Spleen (tissue), 11 donors: Measurements from ENCODE around the gene MX1. TPM values are rescaled to one million over a fixed set of nuclear protein-coding genes. Genes with fewer than 3 reads are reported as not detected.

Experiments used
- DNase-seq: peaks from one replicate; pipeline ENCODE4 v3.0.0-alpha.2; 2020
- H3K27ac ChIP-seq, 8 donors: fragments of 200-600 bp; sonication (generic) in 7 of 8; 1 replicate in 4 of 8; 2 replicates in 4 of 8; pipeline versions ENCODE4 v1.5.0 to v1.8.0; 2016 to 2021; ENCODE audit warnings: inconsistent platforms in 4 of 8, mild to moderate bottlenecking in 4 of 8, moderate library complexity in 1 of 8
- H3K27me3 ChIP-seq, 7 donors: fragments of 200-600 bp; sonication (generic) in 6 of 7; replicated peaks in 1 of 7; 1 replicate in 4 of 7; 2 replicates in 3 of 7; pipeline versions ENCODE4 v1.5.0 to v1.8.0; 2016 to 2021; ENCODE audit warnings: inconsistent platforms in 3 of 7, mild to moderate bottlenecking in 1 of 7
- H3K36me3 ChIP-seq, 6 donors: fragments of 200-600 bp; sonication (generic) in 5 of 6; 1 replicate in 4 of 6; 2 replicates in 2 of 6; pipeline versions ENCODE4 v1.5.0 to v1.8.0; 2016 to 2021; ENCODE audit warnings: inconsistent platforms in 2 of 6
- H3K4me1 ChIP-seq, 6 donors: fragments of 200-600 bp; sonication (generic) in 5 of 6; 1 replicate in 3 of 6; 2 replicates in 3 of 6; pipeline versions ENCODE4 v1.5.0 to v1.8.0; 2016 to 2021; ENCODE audit warnings: inconsistent platforms in 3 of 6
- H3K4me3 ChIP-seq, 8 donors: fragments of 200-600 bp; sonication (generic) in 7 of 8; 1 replicate in 4 of 8; 2 replicates in 4 of 8; pipeline versions ENCODE4 v1.5.0 to v1.8.0; 2016 to 2021; ENCODE audit warnings: inconsistent platforms in 4 of 8, mild to moderate bottlenecking in 4 of 8, moderate library complexity in 2 of 8
- H3K9me3 ChIP-seq, 8 donors: fragments of 200-600 bp; sonication (generic) in 7 of 8; 1 replicate in 4 of 8; 2 replicates in 4 of 8; pipeline versions ENCODE4 v1.5.0 to v1.8.0; 2016 to 2021; ENCODE audit warnings: inconsistent platforms in 4 of 8
- CTCF ChIP-seq, 11 experiments: fragments of 200-600 bp in 7 of 11; fragments of 450-650 bp in 4 of 11; sonication (generic) in 4 of 11; IDR thresholded peaks in 8 of 11; conservative IDR thresholded peaks in 3 of 11; 1 replicate in 7 of 11; 2 replicates in 4 of 11; pipeline versions ENCODE4 v1.4.0 to v1.8.0; 2016 to 2021; ENCODE audit warnings: antibody characterized with exemption in 11 of 11, inconsistent platforms in 4 of 11, mild to moderate bottlenecking in 1 of 11
- POLR2A ChIP-seq, 3 donors: fragments of 450-650 bp; IDR thresholded peaks; one replicate each; pipeline ENCODE4 v1.5.1; 2017; ENCODE audit warnings: antibody characterized with exemption in 3 of 3, mild to moderate bottlenecking in 1 of 3
- POLR2AphosphoS5 ChIP-seq, 3 donors: sonication (generic); formaldehyde crosslinking; IDR thresholded peaks; one replicate each; pipeline ENCODE4 v1.5.1; 2017; ENCODE audit warnings: antibody characterized with exemption in 3 of 3
- WGBS, 5 donors: extraction: QIAGEN DNeasy Blood & Tissue Kit in 3 of 5; methylation state at CpG; one replicate each; pipeline versions ENCODE4 v1.1.5 to v1.1.7; 2013 to 2018; 5-methylcytosine and 5-hydroxymethylcytosine counted together
- intact Hi-C: fragments of 100-400 bp; cut with DNase I; formaldehyde crosslinking; loops from one replicate; pipeline ENCODE4 v1.15.0; 2023; ENCODE audit warnings: low total_unique reads
- polyA plus RNA-seq, 3 donors: library from polyadenylated mRNA; stranded (reverse); fragments of 200-250 nt; gene quantifications; one replicate each; pipeline ENCODE4 v1.2.1, GENCODE V29; 2013
- total RNA-seq, 7 donors: library from RNA; depleted of rRNA in 3 of 7; stranded (reverse); fragments of >200 nt in 3 of 7; fragmentation: NEBNext Ultra II Directional in 4 of 7; extraction: Animal tissue kit (Norgen Biotek cat#: 25700) in 4 of 7; gene quantifications; one replicate each; pipeline versions ENCODE4 v1.1.0 to v1.2.1, GENCODE V29; 2016 to 2021
- donor health status: healthy with polysubstance abuse.
- donor health status: DM: no; HTN: no; CAD: no; lungs with moderate emphysema.
- donor health status: DM: no; HTN: no; CAD: no.
- donor health status: Bipolar disorder and iron deficiency.
- donor health status: healthy.
- donor health status: DM: no; HTN: no; CAD: no.
- donor health status: DM: yes; HTN: yes; CAD: no.

MX1 gene
- total and polyA plus RNA-seq, 10 donors, result 32.8 to 148 (median 90.1) TPM

DNA sequence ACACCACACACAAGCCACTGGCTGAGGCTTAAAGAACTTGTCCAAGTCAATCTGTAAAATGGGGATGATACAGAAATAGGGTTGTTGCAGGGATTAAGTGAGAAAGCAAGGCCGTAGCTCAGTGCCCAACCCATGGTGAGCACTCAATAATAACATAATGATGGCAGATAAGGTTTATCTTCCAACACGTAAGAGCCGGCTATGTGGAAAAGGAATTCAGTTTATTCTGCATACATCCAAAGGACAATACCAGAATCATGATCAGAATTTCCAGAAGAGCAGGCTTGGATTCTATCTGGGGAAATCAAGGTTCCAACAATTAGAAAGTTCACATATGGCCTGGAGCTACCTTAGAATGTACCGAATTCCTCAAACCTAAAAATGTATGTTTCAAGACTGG, 77.3 kb downstream of the MX1 start:
- Histone ChIP-seq H3K4me1 (peaks cover 3 to 19% (median 14%) of the 10 kb centered on the region in 6 donors), H3K36me3 (no peaks in the 10 kb centered on the region), H3K27ac (no peak overlapping the region), H3K9me3 (no peaks in the 10 kb centered on the region), H3K4me3 (no peak overlapping the region), H3K27me3 (peaks cover 0 to 77% (median 34%) of the 10 kb centered on the region in 7 donors)
- 81 to 91% (median 88%) methylated on average over 4 of the region's 4 CpGs for WGBS, 5 donors
- TF ChIP-seq POLR2A (IDR thresholded peaks at IDR 0.05), result no peak
- TF ChIP-seq CTCF (IDR thresholded peaks at IDR 0.05 in 8 of 11, conservative IDR thresholded peaks at IDR 0.05 in 3 of 11), result no peak
- TF ChIP-seq POLR2AphosphoS5 (IDR thresholded peaks at IDR 0.05), result no peak
- DNase-seq, result no peak
- intact Hi-C loops, result no loop called here

DNA sequence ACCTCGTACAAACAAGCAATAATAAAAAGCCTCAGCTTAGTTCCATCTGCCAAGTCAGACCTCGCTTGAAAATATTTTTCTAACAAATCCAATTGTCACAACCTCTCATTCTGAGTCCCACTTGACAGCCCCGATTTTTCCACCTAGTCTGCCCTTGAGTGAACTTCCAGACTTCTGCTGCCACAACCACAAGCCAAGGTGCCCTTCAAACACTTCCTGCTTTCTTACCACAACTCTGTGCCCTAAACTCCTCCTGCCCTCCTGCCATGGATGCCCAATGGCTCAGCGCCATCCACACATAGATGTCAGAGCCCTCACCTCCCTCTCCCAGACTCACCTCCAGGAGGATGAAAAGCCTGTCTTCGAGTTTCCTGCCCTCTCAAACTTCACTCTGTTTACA, 78.0 kb downstream of the MX1 start:
- intact Hi-C loops, result no loop called here
- no peaks in the 10 kb centered on the region for H3K36me3 ChIP-seq
- DNase-seq, result no peak
- no peaks in the 10 kb centered on the region for H3K9me3 ChIP-seq
- TF ChIP-seq POLR2AphosphoS5 (IDR thresholded peaks at IDR 0.05) (no peak), CTCF (IDR thresholded peaks at IDR 0.05 in 8 of 11, conservative IDR thresholded peaks at IDR 0.05 in 3 of 11) (no peak), POLR2A (IDR thresholded peaks at IDR 0.05) (no peak)
- H3K4me1 ChIP-seq, result peaks cover 6 to 26% (median 17%) of the 10 kb centered on the region in 6 donors
- H3K27ac ChIP-seq, result no peak overlapping the region
- H3K4me3 ChIP-seq, result no peak overlapping the region
- H3K27me3 ChIP-seq, result peaks cover 0 to 79% (median 41%) of the 10 kb centered on the region in 7 donors
- WGBS, 5 donors, result 45 to 61% (median 50%) methylated on average over 5 of the region's 5 CpGs

DNA sequence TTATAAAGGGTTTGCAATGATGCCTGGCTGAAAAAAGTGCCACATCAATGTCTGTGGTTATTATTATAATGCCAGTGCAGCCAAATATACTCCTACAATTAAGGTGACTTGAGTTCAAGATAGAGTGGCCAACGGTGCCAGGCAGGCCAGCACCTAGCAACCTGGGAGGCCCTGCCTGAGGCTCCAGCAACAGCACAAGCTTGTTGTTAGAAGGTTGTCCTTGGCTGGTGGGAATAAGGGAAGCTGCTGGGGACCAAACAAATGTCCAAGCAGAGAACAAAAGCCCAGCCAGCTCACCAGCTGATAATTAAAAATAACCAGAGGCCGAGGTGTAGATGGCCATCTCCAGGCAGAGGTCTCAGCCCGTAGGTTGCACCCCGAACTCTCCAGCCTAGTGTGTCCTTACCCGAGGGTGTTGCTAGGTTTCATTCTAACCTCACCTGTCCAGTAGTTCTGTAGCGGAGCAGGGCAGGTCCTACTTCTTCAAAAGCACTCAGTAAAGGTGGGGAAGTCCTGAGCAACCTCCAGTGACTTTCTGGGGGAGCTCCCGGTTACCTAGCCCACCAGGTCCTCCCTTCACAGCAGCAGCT, 80.1 kb downstream of the MX1 start:
- H3K4me3 ChIP-seq, result no peak overlapping the region
- TF ChIP-seq CTCF (IDR thresholded peaks at IDR 0.05 in 8 of 11, conservative IDR thresholded peaks at IDR 0.05 in 3 of 11), result no peak
- no peak for TF ChIP-seq POLR2A (IDR thresholded peaks at IDR 0.05)
- TF ChIP-seq POLR2AphosphoS5 (IDR thresholded peaks at IDR 0.05), result no peak
- intact Hi-C loops, result no loop called here
- no peak for DNase-seq
- no peaks in the 10 kb centered on the region for H3K36me3 ChIP-seq
- H3K27me3 ChIP-seq, result peaks cover 0 to 80% (median 48%) of the 10 kb centered on the region in 7 donors
- WGBS, 5 donors, result 61 to 66% (median 65%) methylated on average over 6 to 7 of the region's 7 CpGs
- H3K9me3 ChIP-seq, result no peaks in the 10 kb centered on the region
- H3K27ac ChIP-seq, result no peak overlapping the region
- H3K4me1 ChIP-seq, result peaks cover 6 to 26% (median 17%) of the 10 kb centered on the region in 6 donors

DNA sequence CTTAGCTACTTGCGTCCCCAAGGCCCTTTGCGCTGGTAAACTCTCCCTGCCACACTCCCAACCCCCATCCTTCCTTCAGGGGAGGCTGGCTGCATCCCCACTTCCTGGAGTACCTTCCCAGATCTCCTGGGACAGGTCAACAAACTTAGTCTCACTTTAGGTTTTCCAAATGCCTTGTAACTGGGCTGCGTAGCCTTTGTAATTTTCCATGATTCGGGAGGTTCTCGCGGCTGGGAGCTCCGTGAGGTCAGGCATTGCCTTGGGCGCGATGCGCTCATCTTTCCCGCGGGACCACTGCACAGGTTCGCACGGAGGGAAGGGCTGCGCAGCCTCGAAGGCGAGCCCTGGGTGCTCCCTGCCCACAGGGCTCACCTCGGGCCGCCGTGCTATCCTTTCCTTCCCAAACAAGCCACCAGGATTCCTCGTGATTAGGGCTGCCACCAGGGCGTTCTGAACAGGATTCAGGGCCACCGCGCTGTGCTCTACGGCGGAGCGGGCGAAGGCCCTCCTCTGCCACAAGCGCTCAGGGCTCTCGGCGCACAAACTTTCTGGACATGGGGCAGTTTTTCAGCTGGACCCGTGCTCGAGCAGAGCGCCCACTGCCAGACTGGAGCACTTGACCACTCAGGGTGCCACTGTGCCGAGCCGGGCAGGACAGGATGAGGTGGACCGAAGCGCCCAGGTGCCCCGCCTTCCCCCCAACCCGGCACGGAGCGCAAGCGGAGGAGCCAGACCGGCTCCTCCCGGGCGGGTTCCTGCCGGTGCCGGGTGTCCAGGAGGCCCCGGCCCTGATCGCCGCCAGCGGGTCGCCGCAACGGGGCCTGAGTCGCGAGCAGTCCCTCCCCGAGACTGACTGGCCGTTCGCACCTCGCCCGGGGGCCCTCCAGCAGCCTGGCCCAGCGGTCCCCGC, 80.8 kb downstream of the MX1 start:
- WGBS, 5 donors, result 5 to 8% (median 6%) methylated on average over 30 to 64 of the region's 64 CpGs
- peaks cover 6 to 26% (median 17%) of the 10 kb centered on the region in 6 donors for H3K4me1 ChIP-seq
- no peak overlapping the region for H3K27ac ChIP-seq
- H3K36me3 ChIP-seq, result no peaks in the 10 kb centered on the region
- H3K4me3 ChIP-seq, result peak overlapping the region in 4 of 8 donors; percentile 13 to 43 (median 16)
- no peaks in the 10 kb centered on the region for H3K9me3 ChIP-seq
- intact Hi-C loops, result no loop called here
- no peak for DNase-seq
- H3K27me3 ChIP-seq, result peaks cover 0 to 80% (median 47%) of the 10 kb centered on the region in 7 donors
- TF ChIP-seq CTCF (IDR thresholded peaks at IDR 0.05 in 8 of 11, conservative IDR thresholded peaks at IDR 0.05 in 3 of 11), result no peak
- TF ChIP-seq POLR2AphosphoS5 (IDR thresholded peaks at IDR 0.05), result no peak
- no peak for TF ChIP-seq POLR2A (IDR thresholded peaks at IDR 0.05)
